Gastrocnemius medialis (tissue), 4 donors: Measurements from ENCODE around the gene ERP29. TPM values are rescaled to one million over a fixed set of nuclear protein-coding genes. Genes with fewer than 3 reads are reported as not detected.

Source experiments
- ATAC-seq, 2 donors: fragments of 150-250 bp; one replicate each; pipeline ENCODE4 v1.9.1; 2016
- DNase-seq, 2 donors: peaks; one replicate each; pipeline ENCODE4 v3.0.0-alpha.2; 2019
- H3K27ac ChIP-seq, 4 donors: fragments of 200-600 bp; sonication (generic); 1 replicate in 1 of 4; 2 replicates in 3 of 4; pipeline ENCODE4 v1.5.1; 2016 to 2018; ENCODE audit warnings: mild to moderate bottlenecking in 2 of 4, moderate library complexity in 1 of 4
- H3K27me3 ChIP-seq, 3 donors: fragments of 200-600 bp; sonication (generic) in 2 of 3; 1 replicate in 1 of 3; 2 replicates in 2 of 3; pipeline versions ENCODE4 v1.5.1 to v1.6.0; 2016 to 2019; ENCODE audit warnings: mild to moderate bottlenecking in 1 of 3, moderate library complexity in 1 of 3
- H3K36me3 ChIP-seq, 2 donors: fragments of 200-600 bp; sonication (generic) in 1 of 2; one replicate each; pipeline ENCODE4 v1.5.1; 2017 to 2018
- H3K4me1 ChIP-seq, 2 donors: fragments of 200-600 bp; sonication (generic) in 1 of 2; one replicate each; pipeline ENCODE4 v1.5.1; 2016 to 2017; ENCODE audit warnings: mild to moderate bottlenecking in 2 of 2
- H3K4me3 ChIP-seq, 4 donors: fragments of 200-600 bp; sonication (generic) in 3 of 4; 1 replicate in 1 of 4; 2 replicates in 3 of 4; pipeline ENCODE4 v1.5.1; 2016 to 2019; ENCODE audit warnings: mild to moderate bottlenecking in 2 of 4
- H3K9me3 ChIP-seq, 3 donors: fragments of 200-600 bp; sonication (generic) in 2 of 3; 1 replicate in 1 of 3; 2 replicates in 2 of 3; pipeline ENCODE4 v1.5.1; 2016 to 2019
- POLR2A ChIP-seq, 2 donors: fragments of 450-650 bp; IDR thresholded peaks; one replicate each; pipeline ENCODE4 v1.6.1; 2017; ENCODE audit warnings: antibody characterized with exemption in 2 of 2, mild to moderate bottlenecking in 2 of 2, moderate library complexity in 2 of 2
- in situ Hi-C, 4 donors: fragments of 200-750 bp; cut with MboI; loops; one replicate each; pipeline versions ENCODE4 v1.15.0 to v1.8.0; 2017; ENCODE audit warnings: low sequenced_read_pairs in 4 of 4
- intact Hi-C: fragments of 100-400 bp; cut with DNase I; formaldehyde crosslinking; loops from one replicate; pipeline ENCODE4 v1.15.1; 2023; ENCODE audit warnings: low total_unique reads
- total RNA-seq, 4 donors: library from RNA; depleted of rRNA; stranded (reverse); fragments of >200 nt; gene quantifications; one replicate each; pipeline versions ENCODE4 v1.1.0 to v1.2.3, GENCODE V29; 2016
- TF ChIP-seq, protein P1 (sequence below), 5 experiments: fragments of 450-650 bp in 3 of 5; fragments of 200-600 bp in 2 of 5; sonication (generic) in 2 of 5; IDR thresholded peaks in 4 of 5; conservative IDR thresholded peaks in 1 of 5; 1 replicate in 4 of 5; 2 replicates in 1 of 5; pipeline ENCODE4 v1.5.1; 2016 to 2019; ENCODE audit warnings: antibody characterized with exemption in 5 of 5, mild to moderate bottlenecking in 3 of 5, moderate library complexity in 3 of 5

The ERP29 gene
- total RNA-seq, 4 donors from 2014 or later, result 9.9 to 20.9 (median 16.8) TPM

DNA sequence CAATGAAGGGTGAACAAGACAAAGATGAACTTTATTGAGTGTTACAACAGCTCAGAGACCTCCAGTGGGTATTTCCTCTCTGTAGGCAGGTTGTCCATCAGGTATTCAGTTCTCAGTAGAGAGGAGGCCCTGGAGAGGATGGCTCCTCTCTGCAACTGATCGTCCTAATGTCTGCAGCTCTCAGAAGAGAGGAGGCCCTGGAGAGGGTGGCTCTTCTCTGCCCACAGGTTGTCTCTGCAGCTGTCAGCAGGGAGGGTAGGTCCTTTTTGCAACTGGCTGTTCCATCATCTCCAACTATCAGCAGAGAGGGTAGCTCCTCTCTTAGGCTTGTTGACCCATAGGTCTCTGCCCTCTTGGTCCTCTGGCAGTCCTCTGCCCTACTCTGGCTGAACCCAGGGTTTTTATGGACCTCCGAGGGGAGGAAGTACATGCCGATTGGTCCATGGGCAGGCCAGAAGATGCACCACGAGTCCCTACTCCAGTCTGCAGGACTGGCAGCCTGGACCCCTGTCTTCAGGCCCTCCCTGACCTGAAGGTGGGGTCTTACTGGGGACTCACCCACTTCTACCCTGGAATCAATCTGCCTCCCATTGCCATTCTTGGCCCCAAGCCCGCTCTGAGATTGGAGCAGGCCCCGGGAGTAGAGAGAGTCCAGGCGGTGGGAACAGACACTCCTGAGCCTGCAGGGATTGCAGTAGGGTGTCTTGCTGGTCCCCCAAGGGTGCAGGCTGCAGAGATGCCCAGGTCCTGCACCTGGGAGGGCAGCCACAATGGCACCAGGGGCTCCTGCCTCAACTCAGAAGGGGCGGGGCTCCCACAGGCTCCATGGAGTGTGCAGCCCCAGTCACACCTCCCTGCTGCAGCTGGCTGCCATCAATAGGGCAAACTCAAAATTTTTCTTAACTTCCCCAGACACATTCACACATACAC lies 2.5 kb upstream of the ERP29 start:
- Histone ChIP-seq H3K27me3 (no peaks in the 10 kb centered on the region), H3K9me3 (no peaks in the 10 kb centered on the region), H3K4me3 (no peak overlapping the region), H3K36me3 (peaks cover 0 to 3% of the 10 kb centered on the region in 2 donors), H3K4me1 (peaks cover 25 to 31% of the 10 kb centered on the region in 2 donors), H3K27ac (no peak overlapping the region)
- DNase-seq (no peak), ATAC-seq (no peak)
- in situ Hi-C loops (loop anchor here in 1 of 4 donors (10.0 kb wide), 1 partner anchor 66 kb away; no protein-coding TSS in a partner anchor), intact Hi-C loops (loop anchor here (5.0 kb wide), 1 partner anchor 168 kb away; the partner anchor contains the start of gene MAPKAPK5)
- TF ChIP-seq, protein P1, sequence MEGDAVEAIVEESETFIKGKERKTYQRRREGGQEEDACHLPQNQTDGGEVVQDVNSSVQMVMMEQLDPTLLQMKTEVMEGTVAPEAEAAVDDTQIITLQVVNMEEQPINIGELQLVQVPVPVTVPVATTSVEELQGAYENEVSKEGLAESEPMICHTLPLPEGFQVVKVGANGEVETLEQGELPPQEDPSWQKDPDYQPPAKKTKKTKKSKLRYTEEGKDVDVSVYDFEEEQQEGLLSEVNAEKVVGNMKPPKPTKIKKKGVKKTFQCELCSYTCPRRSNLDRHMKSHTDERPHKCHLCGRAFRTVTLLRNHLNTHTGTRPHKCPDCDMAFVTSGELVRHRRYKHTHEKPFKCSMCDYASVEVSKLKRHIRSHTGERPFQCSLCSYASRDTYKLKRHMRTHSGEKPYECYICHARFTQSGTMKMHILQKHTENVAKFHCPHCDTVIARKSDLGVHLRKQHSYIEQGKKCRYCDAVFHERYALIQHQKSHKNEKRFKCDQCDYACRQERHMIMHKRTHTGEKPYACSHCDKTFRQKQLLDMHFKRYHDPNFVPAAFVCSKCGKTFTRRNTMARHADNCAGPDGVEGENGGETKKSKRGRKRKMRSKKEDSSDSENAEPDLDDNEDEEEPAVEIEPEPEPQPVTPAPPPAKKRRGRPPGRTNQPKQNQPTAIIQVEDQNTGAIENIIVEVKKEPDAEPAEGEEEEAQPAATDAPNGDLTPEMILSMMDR (IDR thresholded peaks at IDR 0.05 in 4 of 5, conservative IDR thresholded peaks at IDR 0.05 in 1 of 5), result no peak
- no peak for TF ChIP-seq POLR2A (IDR thresholded peaks at IDR 0.05)

DNA sequence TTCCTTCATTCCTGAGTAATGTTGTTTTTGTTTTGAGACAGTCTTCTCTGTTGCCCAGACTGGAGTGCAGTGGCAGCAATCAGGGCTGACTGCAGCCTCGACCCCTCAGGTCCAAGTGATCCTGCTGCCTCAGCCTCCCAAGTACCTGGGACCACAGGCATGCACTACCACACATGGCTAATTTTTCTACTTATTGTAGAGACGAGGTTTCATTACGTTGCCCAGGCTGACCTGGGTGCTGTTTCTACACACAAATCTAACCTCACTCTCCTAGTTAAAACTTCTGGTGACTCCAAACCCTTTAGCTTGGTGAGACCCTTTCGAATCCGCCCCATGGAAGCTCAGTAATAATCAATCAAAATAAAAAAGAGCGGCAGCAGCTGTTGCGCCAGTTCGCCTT lies 1.5 kb upstream of the ERP29 start:
- no peaks in the 10 kb centered on the region for H3K9me3 ChIP-seq
- ATAC-seq (no peak), DNase-seq (no peak)
- peaks cover 25 to 31% of the 10 kb centered on the region in 2 donors for H3K4me1 ChIP-seq
- peak overlapping the region; percentile 78 to 98 (median 88) for H3K4me3 ChIP-seq
- peaks cover 0 to 10% of the 10 kb centered on the region in 2 donors for H3K36me3 ChIP-seq
- intact Hi-C loops (loop anchor here (5.0 kb wide), 1 partner anchor 169 kb away; the partner anchor contains the start of gene MAPKAPK5), in situ Hi-C loops (loop anchor here in 1 of 4 donors (10.0 kb wide), 1 partner anchor 67 kb away; no protein-coding TSS in a partner anchor)
- no peaks in the 10 kb centered on the region for H3K27me3 ChIP-seq
- TF ChIP-seq, protein P1 (IDR thresholded peaks at IDR 0.05 in 4 of 5, conservative IDR thresholded peaks at IDR 0.05 in 1 of 5), result no peak
- no peak for TF ChIP-seq POLR2A (IDR thresholded peaks at IDR 0.05)
- H3K27ac ChIP-seq, result peak overlapping the region; percentile 93 to 98 (median 97)

DNA sequence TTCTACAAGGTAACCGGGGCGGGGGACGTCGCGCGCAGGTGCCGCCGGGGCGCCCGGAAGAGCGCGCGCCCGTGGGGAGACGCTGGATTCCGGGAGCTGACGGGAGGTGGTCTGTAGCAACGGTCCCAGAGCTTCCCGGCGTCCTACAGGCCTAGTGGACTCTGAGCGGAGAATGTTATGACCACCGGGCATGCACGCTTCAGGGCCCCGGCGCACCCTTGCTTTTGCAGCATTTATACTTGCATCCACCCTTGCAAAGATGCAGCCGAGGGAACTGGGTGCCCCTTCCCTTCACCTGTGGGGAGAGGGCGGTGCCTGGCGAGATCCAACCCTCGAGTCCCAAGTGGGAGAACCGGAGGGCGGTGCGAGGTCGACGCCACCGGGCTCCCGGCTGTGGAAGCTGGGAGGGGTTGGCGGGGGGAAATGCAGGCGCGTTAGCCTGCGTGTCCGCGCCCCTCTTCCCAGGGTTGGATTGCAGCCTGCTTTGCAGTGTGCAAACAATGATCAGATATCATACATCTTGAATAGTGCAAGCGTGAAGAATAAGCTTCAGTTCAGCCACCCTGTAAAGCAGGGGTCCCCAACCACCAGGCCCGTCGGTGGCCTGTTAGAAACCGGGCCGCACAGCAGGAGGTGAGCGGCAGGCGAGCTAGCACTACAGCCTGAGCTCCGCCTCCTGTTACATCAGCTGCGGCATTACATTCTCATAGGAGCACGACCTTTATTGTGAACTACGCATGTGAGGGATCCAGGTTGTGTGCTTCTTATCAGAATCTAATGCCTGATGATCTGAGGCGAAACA lies 576 bp downstream of the ERP29 start:
- no peaks in the 10 kb centered on the region for H3K27me3 ChIP-seq
- in situ Hi-C loops, result loop anchor here in 1 of 4 donors (10.0 kb wide), 1 partner anchor 69 kb away; no protein-coding TSS in a partner anchor
- peak overlapping the region; percentile 89 to 98 (median 96) for H3K4me3 ChIP-seq
- ATAC-seq, result peak; percentile 24 to 32
- H3K27ac ChIP-seq, result peak overlapping the region; percentile 93 to 98 (median 97)
- peaks cover 26 to 33% of the 10 kb centered on the region in 2 donors for H3K4me1 ChIP-seq
- H3K9me3 ChIP-seq, result no peaks in the 10 kb centered on the region
- TF ChIP-seq POLR2A (IDR thresholded peaks at IDR 0.05), result no peak
- TF ChIP-seq, protein P1 (IDR thresholded peaks at IDR 0.05 in 4 of 5, conservative IDR thresholded peaks at IDR 0.05 in 1 of 5), result peak in 3 of 5 experiments; percentile 13 to 37 (median 28)
- intact Hi-C loops, result loop anchor here (1.0 to 5.0 kb wide), 3 partner anchors 69 to 172 kb away; partner anchors contain the start of genes MAPKAPK5 and NAA25
- peak in 1 of 2 donors; percentile 35 for DNase-seq
- H3K36me3 ChIP-seq, result peaks cover 0 to 10% of the 10 kb centered on the region in 2 donors

DNA sequence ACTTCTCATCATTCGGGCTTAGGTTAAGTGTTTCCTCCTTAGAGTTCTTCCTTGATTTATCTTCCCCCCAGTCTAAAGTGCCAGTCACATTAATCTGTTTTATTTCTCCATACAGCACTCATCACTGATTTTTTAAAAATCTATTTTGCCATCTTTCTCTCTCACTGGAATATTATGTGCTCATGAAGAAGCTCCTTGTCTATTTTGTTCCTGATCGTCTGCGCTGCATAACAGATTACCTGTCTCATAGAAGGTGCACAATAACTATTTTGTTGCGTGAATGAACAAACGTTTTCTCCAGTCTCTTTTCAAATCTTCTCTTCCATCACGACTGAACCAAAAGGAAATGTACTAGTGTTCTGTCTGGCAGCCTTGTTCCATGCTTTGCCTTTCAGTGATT lies 2.7 kb downstream of the ERP29 start:
- H3K27ac ChIP-seq, result no peak overlapping the region
- H3K27me3 ChIP-seq, result no peaks in the 10 kb centered on the region
- in situ Hi-C loops, result loop anchor here in 1 of 4 donors (10.0 kb wide), 1 partner anchor 71 kb away; no protein-coding TSS in a partner anchor
- intact Hi-C loops, result no loop called here
- H3K4me3 ChIP-seq, result no peak overlapping the region
- DNase-seq, result no peak
- peaks cover 0 to 25% of the 10 kb centered on the region in 2 donors for H3K36me3 ChIP-seq
- TF ChIP-seq POLR2A (IDR thresholded peaks at IDR 0.05), result no peak
- TF ChIP-seq, protein P1 (IDR thresholded peaks at IDR 0.05 in 4 of 5, conservative IDR thresholded peaks at IDR 0.05 in 1 of 5), result no peak
- ATAC-seq, result no peak
- H3K4me1 ChIP-seq, result peaks cover 26 to 35% of the 10 kb centered on the region in 2 donors
- no peaks in the 10 kb centered on the region for H3K9me3 ChIP-seq
